CD4-positive, alpha-beta T cell treated with Interleukin-15 for 4 hours (primary cell): ENCODE measurements around the gene SLC2A14.
"Not testable (repeated sequence)": the region's sequence is repeated elsewhere in the genome, so short reads cannot be mapped to it uniquely, and the experiment has no call there.

Source experiments
- DNase-seq: peaks from one replicate; pipeline ENCODE4 v3.0.0-alpha.2; 2020; ENCODE audit warnings: low spot score

Gene SLC2A14

DNA sequence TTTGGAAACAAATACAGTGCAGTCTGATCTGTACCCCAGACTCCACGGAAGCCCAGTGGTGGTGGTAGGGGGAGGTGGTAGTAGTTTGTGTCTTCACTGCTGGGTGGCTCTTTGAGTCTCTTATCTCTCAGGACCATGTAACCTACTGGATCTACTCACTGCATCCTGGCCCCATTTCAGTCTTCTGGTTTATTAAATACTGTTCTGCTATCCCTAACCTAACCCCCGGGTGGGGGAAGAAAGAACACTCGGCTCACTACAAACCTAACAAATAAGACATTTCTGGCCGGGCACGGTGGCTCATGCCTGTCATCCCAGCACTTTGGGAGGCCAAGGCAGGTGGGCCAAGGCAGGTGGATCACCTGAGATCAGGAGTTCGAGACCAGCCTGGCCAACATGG, 39.5 kb downstream of the SLC2A14 start:
- DNase-seq = not testable (repeated sequence)

DNA sequence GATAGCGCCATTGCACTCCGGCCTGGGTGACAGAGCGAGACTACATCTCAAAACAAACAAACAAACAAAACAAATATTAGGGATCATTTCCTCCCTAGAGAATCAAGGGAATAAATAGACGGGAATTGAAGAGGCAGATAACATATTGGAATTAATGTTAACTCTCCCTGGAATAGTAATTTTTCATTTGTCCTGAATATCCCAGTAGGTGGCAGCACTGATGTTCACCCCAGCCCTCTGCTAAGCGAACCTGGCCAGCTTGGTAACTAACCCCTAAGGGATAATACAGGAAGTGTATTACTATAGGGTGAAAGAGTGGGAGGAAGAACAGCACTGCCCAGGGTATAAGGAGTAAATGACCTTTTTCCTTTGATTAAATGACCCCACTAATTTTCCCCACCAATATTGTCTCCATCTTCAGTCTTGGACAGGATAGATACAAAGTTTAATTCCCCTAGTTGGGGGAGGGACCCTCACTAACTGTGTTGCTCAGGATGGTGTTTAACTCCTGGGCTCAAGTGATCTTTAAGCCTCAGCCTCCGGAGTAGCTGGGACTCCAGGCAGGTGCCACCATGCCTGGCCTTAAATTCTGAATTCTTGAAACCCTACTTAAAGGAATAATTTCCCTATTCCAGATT, 40.5 kb downstream of the SLC2A14 start:
- DNase-seq = peak; percentile 39

DNA sequence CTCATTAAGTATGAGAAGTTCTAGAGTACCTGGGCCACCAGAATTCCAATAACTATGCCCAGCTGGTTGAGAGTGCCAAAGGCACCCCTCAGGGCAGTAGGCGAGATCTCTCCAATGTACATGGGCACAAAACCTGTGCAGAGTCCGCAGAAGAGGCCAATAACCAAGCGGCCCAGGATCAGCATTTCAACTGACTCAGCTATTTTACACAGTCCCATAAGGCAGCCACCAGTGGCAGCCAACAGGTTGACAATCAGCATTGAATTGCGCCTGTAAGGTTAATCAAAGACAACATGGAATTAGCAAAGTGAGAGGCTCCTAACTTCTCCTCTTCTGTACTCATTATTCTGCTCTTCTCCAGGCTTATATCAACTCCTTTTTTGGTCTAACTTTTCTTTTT, 43.0 kb downstream of the SLC2A14 start:
- not testable (repeated sequence) for DNase-seq

GRCh38 chr12:7825754-7826153, 47.0 kb downstream of the SLC2A14 start:
- not testable (repeated sequence) for DNase-seq

- peak; percentile 56 for DNase-seq
Measured at GRCh38 chr12:7806863-7807487, 65.7 kb downstream of the SLC2A14 start.

DNA sequence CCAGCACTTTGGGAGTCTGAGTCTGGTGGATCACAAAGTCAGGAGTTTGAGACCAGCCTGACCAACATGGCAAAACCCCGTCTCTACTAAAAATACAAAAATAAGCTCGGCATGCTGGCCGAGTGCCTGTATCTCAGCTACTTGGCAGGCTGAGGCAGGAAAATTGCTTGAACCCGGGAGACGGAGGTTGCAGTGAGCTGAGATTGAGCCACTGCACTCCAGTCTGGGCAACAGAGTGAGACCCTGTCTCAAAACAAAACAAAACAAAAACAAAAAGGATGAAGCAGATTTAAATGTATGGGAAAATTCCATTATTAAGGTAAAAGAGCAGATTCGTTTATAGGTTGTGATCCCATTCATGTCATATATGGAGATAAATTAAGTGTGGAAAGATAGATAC, 66.4 kb downstream of the SLC2A14 start:
- DNase-seq = not testable (repeated sequence)

GRCh38 chr12:7801460-7801859, 71.3 kb downstream of the SLC2A14 start:
- DNase-seq = no peak

- DNase-seq = not testable (repeated sequence)
Measured at GRCh38 chr12:7798750-7799308, 73.9 kb downstream of the SLC2A14 start.

DNA sequence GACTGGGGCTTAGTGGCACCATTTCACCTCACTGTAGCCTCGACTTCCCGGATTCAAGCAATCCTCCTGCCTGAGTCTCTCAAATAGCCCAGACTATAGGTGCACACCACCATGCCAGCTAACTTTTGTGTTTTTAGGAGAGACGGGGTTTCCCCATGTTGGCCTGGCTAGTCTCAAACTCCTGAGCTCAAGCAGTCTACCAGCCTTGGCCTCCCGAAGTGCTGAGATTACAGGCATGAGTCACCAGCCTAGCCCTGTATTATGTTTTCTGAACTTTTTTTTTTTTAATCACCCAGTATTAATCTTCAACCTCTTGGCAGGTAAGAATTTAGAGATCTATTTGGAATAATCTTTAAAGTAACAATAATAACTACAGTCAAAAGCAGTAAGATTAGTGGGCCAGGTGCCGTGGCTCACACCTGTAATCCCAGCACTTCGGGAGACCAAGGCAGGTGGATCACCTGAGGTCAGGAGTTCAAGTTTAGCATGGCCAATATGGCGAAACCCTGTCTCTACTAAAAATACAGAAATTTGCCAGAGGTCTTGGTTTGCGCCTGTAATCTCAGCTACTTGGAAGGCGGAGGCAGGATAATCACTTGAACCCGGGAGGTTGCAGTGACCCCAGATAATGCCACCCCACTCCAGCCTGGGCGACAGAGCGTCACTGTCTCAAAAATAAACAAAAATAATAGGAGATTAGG, 74.9 kb downstream of the SLC2A14 start:
- no peak for DNase-seq

- not testable (repeated sequence) for DNase-seq
Measured at GRCh38 chr12:7797269-7797668, 75.4 kb downstream of the SLC2A14 start.

DNA sequence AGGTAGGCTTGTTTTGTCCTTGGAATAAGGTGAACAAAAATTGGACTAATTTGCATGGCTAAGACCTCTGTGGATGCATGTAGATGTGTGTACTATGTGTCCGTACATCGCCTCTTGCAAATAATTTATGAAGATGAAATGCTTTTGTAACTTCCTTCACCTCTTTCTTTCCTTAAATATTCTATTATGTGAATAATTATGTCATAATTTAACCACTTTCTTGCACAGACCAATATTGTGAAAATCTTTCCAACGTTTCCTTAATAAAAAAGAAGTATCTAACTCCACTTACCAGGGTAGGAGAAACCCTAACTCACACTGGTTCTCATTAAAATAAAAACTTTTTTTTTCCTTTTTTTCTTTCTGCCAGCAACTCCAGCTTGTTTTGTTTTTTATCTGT, 79.5 kb downstream of the SLC2A14 start:
- no peak for DNase-seq

DNA sequence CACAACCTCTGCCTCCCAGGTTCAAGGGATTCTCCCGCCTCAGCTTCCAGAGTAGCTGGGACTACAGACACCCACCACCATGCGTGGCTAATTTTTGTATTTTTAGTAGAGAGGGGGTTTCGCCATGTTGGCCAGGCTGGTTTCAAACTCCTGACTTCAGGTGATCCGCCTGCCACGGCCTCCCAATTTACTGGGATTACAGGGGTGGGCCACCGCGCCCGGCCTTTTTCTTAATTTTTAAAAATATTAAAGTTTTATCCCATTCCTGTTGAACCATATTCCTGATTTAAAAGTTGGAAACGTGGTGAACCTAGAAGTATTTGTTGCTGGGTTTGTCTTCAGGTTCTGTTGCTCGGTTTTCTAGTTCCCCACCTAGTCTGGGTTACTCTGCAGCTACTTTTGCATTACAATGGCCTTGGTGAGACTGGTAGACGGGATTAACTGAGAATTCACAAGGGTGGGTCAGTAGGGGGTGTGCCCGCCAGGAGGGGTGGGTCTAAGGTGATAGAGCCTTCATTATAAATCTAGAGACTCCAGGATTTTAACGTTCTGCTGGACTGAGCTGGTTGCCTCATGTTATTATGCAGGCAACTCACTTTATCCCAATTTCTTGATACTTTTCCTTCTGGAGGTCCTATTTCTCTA, 83.7 kb downstream of the SLC2A14 start, which contains the start of gene NANOG:
TSS of gene NANOG (plus strand) at position 519 of the 645 bp plus-strand sequence. CDS start 213 bp downstream, outside the sequence.
- DNase-seq = not testable (repeated sequence)

DNA sequence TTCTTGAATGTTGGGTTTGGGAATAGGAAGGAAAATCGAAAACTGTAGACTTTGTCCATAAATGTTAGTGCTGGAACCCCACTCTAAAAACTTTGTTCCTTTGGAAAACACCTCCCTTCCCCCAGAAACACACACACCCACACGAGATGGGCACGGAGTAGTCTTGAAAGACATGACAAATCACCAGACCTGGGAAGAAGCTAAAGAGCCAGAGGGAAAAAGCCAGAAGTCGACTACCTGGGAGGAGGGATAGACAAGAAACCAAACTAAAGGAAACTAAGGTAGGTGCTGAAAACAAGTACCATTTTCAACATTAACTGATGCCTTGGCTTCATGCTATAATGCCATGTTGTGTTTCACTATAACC, 84.4 kb downstream of the SLC2A14 start:
- DNase-seq = no peak

DNA sequence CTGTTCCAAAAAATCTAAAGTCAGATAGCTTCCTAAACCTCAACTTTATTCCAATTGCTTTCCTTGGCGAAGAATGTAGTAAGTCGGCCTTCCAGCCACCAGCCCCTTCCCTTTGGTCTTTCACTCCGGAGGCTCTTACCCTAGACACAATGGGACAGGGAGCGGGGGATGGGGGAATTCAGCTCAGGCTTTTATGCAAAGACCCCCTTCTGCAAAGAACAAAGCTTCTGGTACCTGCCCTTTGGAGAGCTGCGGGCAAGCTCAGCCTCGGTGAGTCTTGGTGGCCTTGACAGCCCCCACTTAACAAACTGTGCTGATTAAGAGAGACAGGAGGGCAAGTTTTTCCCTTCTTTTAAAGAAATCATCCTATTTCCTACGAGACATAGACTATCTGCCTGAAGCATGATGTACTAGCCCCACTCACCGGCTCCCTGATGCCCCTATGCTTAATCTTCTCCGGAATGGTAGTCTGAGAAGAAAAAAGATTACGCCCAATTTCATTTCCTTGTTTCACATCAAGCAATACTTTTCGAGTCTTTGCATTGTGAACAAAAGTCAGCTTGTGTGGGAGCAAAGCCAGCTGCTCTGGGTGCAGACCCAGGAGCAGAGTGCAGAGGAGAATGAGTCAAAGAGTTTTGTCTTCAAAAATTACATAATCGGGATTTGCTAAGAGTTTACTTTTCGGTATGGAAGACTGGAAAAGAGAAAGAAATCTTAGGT, 85.0 kb downstream of the SLC2A14 start:
- DNase-seq = no peak

- DNase-seq = no peak
Measured at GRCh38 chr12:7784701-7785100, 88.0 kb downstream of the SLC2A14 start.

DNA sequence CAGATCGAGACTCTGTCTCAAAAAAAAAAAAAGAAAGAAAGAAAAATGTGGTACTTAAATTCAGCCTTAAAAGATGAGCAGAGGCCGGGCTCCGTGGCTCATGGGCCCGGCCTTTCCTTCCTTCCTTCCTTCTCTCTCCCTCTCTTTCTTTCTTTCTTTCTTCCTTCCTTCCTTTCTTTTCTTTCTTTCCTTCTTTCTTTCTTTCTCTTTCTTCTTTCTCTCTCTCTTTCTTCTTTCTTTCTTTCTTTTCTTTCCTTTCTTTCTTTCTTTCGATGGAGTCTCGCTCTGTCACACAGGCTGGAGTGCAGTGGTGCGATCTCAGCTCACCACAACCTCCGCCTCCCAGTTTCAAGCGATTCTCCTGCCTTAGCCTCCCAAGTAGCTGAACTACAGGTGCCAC, 89.3 kb downstream of the SLC2A14 start:
- not testable (repeated sequence) for DNase-seq

DNA sequence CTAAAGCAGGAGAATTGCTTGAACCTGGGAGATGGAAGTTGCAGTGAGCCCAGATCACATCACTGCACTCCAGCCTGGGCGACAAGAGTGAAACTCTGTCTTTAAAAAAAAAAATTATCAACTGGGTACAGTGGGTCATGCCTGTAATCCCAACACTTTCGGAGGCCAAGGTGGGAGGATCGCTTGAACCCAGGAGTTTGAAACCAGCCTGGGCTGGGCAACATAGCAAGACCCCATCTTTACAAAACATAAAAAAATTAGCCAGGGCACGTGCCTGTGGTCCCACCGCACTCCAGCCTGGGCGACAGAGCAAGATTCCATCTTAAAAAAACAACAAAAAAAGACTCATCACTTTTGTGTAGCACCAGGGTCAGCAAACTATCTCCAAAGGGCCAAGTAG, 90.7 kb downstream of the SLC2A14 start:
- no peak for DNase-seq

GRCh38 chr12:7781274-7781673, 91.4 kb downstream of the SLC2A14 start:
- no peak for DNase-seq

- DNase-seq = no peak
Measured at GRCh38 chr12:7769999-7770398, 102.7 kb downstream of the SLC2A14 start.
